LNCAP (cell line): ENCODE results near the gene CALR.

ENCODE experiments used
- CTCF ChIP-seq: fragments of 450-650 bp; IDR thresholded peaks from 2 replicates; pipeline ENCODE4 v1.5.1; 2017; ENCODE audit warnings: mild to moderate bottlenecking

The CALR gene

GRCh38 chr19:12987190-12987589, 48.8 kb downstream of the CALR start:
- no peak for TF ChIP-seq CTCF

- no peak for TF ChIP-seq CTCF
Observed at GRCh38 chr19:12987781-12988180, 49.4 kb downstream of the CALR start.

- TF ChIP-seq CTCF: no peak
Observed at GRCh38 chr19:12990431-12990830, 52.0 kb downstream of the CALR start.

GRCh38 chr19:12990853-12991252, 52.4 kb downstream of the CALR start:
- no peak for TF ChIP-seq CTCF

- TF ChIP-seq CTCF: no peak
Observed at GRCh38 chr19:12991296-12991695, 52.9 kb downstream of the CALR start.

- no peak for TF ChIP-seq CTCF
Observed at GRCh38 chr19:12992729-12993128, 54.3 kb downstream of the CALR start.

GRCh38 chr19:12993562-12993961, 55.2 kb downstream of the CALR start:
- TF ChIP-seq CTCF: no peak
